GM12891 (cell line): ENCODE results near the gene HTT.
A peak's percentile ranks its signal among the peaks of the same experiment; 100 is the strongest.

Experiments
- POLR2A ChIP-seq: IDR thresholded peaks from 2 replicates; pipeline ENCODE4 v1.6.1; 2011; ENCODE audit warnings: low read depth, low read length, control low read depth
- POLR2AphosphoS5 ChIP-seq: IDR thresholded peaks from 2 replicates; pipeline ENCODE4 v1.6.1; 2011; ENCODE audit warnings: low read depth, low read length, control low read depth
- TAF1 ChIP-seq: IDR thresholded peaks from 2 replicates; pipeline ENCODE4 v1.6.1; 2011; ENCODE audit warnings: low read depth, low read length, control low read depth

- peak; percentile 44; the same call in 1 of the 2 replicates for TF ChIP-seq POLR2AphosphoS5
- no peak for TF ChIP-seq TAF1
- TF ChIP-seq POLR2A = no peak
Measured at GRCh38 chr4:3244002-3244401, 169.5 kb downstream of the HTT start.
